ENCODE results near the gene FAM149B1.

The FAM149B1 gene

GRCh38 chr10:73238990-73239566 is 71.2 kb downstream of the FAM149B1 start:
- TF ChIP-seq GATA2 (IDR thresholded peaks at IDR 0.05; ENCODE audit: low read depth, low read length) = no peak
- no peak for TF ChIP-seq GATA3 (IDR thresholded peaks at IDR 0.05; ENCODE audit: low read depth, low read length)

GRCh38 chr10:73239908-73240307 is 72.0 kb downstream of the FAM149B1 start:
- no peak for TF ChIP-seq GATA2 (IDR thresholded peaks at IDR 0.05; ENCODE audit: low read depth, low read length)
- no peak for TF ChIP-seq GATA3 (IDR thresholded peaks at IDR 0.05; ENCODE audit: low read depth, low read length)

GRCh38 chr10:73244866-73245477 is 77.1 kb downstream of the FAM149B1 start:
- TF ChIP-seq GATA2 (IDR thresholded peaks at IDR 0.05; ENCODE audit: low read depth, low read length) (no peak), GATA3 (IDR thresholded peaks at IDR 0.05; ENCODE audit: low read depth, low read length) (no peak)

- TF ChIP-seq GATA2 (IDR thresholded peaks at IDR 0.05; ENCODE audit: low read depth, low read length) (no peak), GATA3 (IDR thresholded peaks at IDR 0.05; ENCODE audit: low read depth, low read length) (no peak)
Measured at GRCh38 chr10:73246322-73246645, 78.4 kb downstream of the FAM149B1 start.

GRCh38 chr10:73246646-73247508 is 79.0 kb downstream of the FAM149B1 start, which contains the start of gene DNAJC9:
Gene DNAJC9, minus strand, starts transcription at chr10:73247255. Its CDS starts 66 bp downstream, at chr10:73247189.
- TF ChIP-seq GATA3 (IDR thresholded peaks at IDR 0.05; ENCODE audit: low read depth, low read length) (no peak), GATA2 (IDR thresholded peaks at IDR 0.05; ENCODE audit: low read depth, low read length) (no peak)

GRCh38 chr10:73247509-73248258 is 79.8 kb downstream of the FAM149B1 start:
- TF ChIP-seq GATA2 (IDR thresholded peaks at IDR 0.05; ENCODE audit: low read depth, low read length) = no peak
- TF ChIP-seq GATA3 (IDR thresholded peaks at IDR 0.05; ENCODE audit: low read depth, low read length) = no peak

- no peak for TF ChIP-seq GATA2 (IDR thresholded peaks at IDR 0.05; ENCODE audit: low read depth, low read length)
- TF ChIP-seq GATA3 (IDR thresholded peaks at IDR 0.05; ENCODE audit: low read depth, low read length) = no peak
Measured at GRCh38 chr10:73248259-73248724, 80.4 kb downstream of the FAM149B1 start.

GRCh38 chr10:73251683-73252444 is 83.9 kb downstream of the FAM149B1 start:
- TF ChIP-seq GATA3 (IDR thresholded peaks at IDR 0.05; ENCODE audit: low read depth, low read length) (no peak), GATA2 (IDR thresholded peaks at IDR 0.05; ENCODE audit: low read depth, low read length) (no peak)

GRCh38 chr10:73252445-73253224 is 84.7 kb downstream of the FAM149B1 start, which contains the start of gene MRPS16:
Gene MRPS16, minus strand, starts transcription at chr10:73252644. Its CDS starts 162 bp downstream, at chr10:73252482.
- TF ChIP-seq GATA2 (IDR thresholded peaks at IDR 0.05; ENCODE audit: low read depth, low read length) (no peak), GATA3 (IDR thresholded peaks at IDR 0.05; ENCODE audit: low read depth, low read length) (no peak)

GRCh38 chr10:73253225-73253555 is 85.3 kb downstream of the FAM149B1 start:
- TF ChIP-seq GATA2 (IDR thresholded peaks at IDR 0.05; ENCODE audit: low read depth, low read length) = no peak
- TF ChIP-seq GATA3 (IDR thresholded peaks at IDR 0.05; ENCODE audit: low read depth, low read length) = no peak

- TF ChIP-seq GATA2 (IDR thresholded peaks at IDR 0.05; ENCODE audit: low read depth, low read length) (no peak), GATA3 (IDR thresholded peaks at IDR 0.05; ENCODE audit: low read depth, low read length) (no peak)
Measured at GRCh38 chr10:73261362-73261995, 93.6 kb downstream of the FAM149B1 start.

- TF ChIP-seq GATA2 (IDR thresholded peaks at IDR 0.05; ENCODE audit: low read depth, low read length) (no peak), GATA3 (IDR thresholded peaks at IDR 0.05; ENCODE audit: low read depth, low read length) (no peak)
Measured at GRCh38 chr10:73262105-73262730, 94.3 kb downstream of the FAM149B1 start.

Measured in SH-SY5Y (cell line).